HCT116 (cell line): ENCODE measurements around the gene ZBTB20. TPM values are rescaled to one million over a fixed set of nuclear protein-coding genes. Genes with fewer than 3 reads are reported as not detected.
A peak's percentile ranks its signal among the peaks of the same experiment; 100 is the strongest.

ENCODE experiments used
- ATAC-seq: fragments of 200-7000 bp; cut with Tn5 transposase; 2 replicates; pipeline ENCODE4 v1.9.1; 2020; ENCODE audit warnings: mild to moderate bottlenecking, moderate library complexity
- BruUV-seq: library from RNA; stranded (reverse); fragments of 400-500 nt; replicated peaks from 2 replicates; lab custom pipeline; 2021; lab: Mats Ljungman, UMichigan
- CTCF ChIA-PET: fragments of 300-600 bp; sonication (Branson Sonifier 250); formaldehyde crosslinking; loops from one replicate; lab custom pipeline; 2021; ENCODE audit warnings: antibody characterized with exemption; lab: Charles Lee
- POLR2A ChIA-PET: fragments of 300-600, 350-600 bp; sonication (Branson Sonifier 250); formaldehyde crosslinking; loops from one replicate; lab custom pipeline; 2021; ENCODE audit warnings: antibody characterized with exemption; lab: Charles Lee
- RAD21 ChIA-PET, 2 experiments: fragments of 300-600 bp; sonication (Branson Sonifier 250); formaldehyde crosslinking; loops; one replicate each; lab custom pipeline; 2023; ENCODE audit warnings: low total read pairs in 2 of 2; ENCODE audit not compliant: uncharacterized antibody in 2 of 2, unreplicated experiment in 2 of 2, low non-redundant PET in 1 of 2; lab: Charles Lee
- DNase-seq: peaks from one replicate; pipeline ENCODE4 v3.0.0-alpha.2; 2010; ENCODE audit warnings: low read depth, low spot score
- H2AFZ ChIP-seq: fragments of 200-600 bp; shearing (Covaris generic), sonication (generic); 2 replicates; pipeline ENCODE4 v1.6.1; 2017; ENCODE audit warnings: low read depth, mixed run types, mixed read lengths, antibody characterized with exemption, low read length; ENCODE audit not compliant: poor library complexity, severe bottlenecking
- H3K27ac ChIP-seq: 2 replicates; pipeline ENCODE4 v1.5.1; 2012; ENCODE audit warnings: low read depth, low read length
- H3K27me3 ChIP-seq: fragments of 200-600 bp; sonication (generic); 2 replicates; pipeline ENCODE4 v1.6.1; 2016; ENCODE audit warnings: mixed run types, low read length, mixed read lengths; ENCODE audit not compliant: insufficient read depth
- H3K36me3 ChIP-seq, 2 experiments: fragments of 200-500 bp in 1 of 2; fragments of 200-600 bp in 1 of 2; sonication (Bioruptor generic) in 1 of 2; sonication (generic) in 1 of 2; 2 replicates each; pipeline versions ENCODE4 v1.5.1 to v1.6.1; 2014 to 2016; ENCODE audit warnings: low read length in 2 of 2, inconsistent platforms in 1 of 2, mixed read lengths in 1 of 2, mixed run types in 1 of 2; ENCODE audit not compliant: insufficient read depth in 2 of 2, control insufficient read depth in 1 of 2
- H3K4me1 ChIP-seq, 2 experiments: fragments of 200-600 bp in 1 of 2; sonication (generic) in 1 of 2; 2 replicates each; pipeline versions ENCODE4 v1.5.1 to v1.6.1; 2012 to 2017; ENCODE audit warnings: low read length in 2 of 2, inconsistent platforms in 1 of 2, mild to moderate bottlenecking in 1 of 2, mixed read lengths in 1 of 2, mixed run types in 1 of 2, moderate library complexity in 1 of 2; ENCODE audit not compliant: insufficient read depth in 2 of 2, control insufficient read depth in 1 of 2
- H3K4me2 ChIP-seq: fragments of 200-600 bp; sonication (generic); 2 replicates; pipeline ENCODE4 v1.6.1; 2017; ENCODE audit warnings: mixed run types, low read length, mixed read lengths
- H3K4me3 ChIP-seq, 2 experiments: fragments of 200-600 bp in 1 of 2; sonication (generic) in 1 of 2; replicated peaks in 1 of 2; 2 replicates each; pipeline ENCODE4 v1.5.1; 2011 to 2016; ENCODE audit warnings: low read length in 2 of 2, control low read depth in 1 of 2, low read depth in 1 of 2, mild to moderate bottlenecking in 1 of 2, mixed read lengths in 1 of 2, mixed run types in 1 of 2
- H3K79me2 ChIP-seq: fragments of 200-600 bp; sonication (generic); 2 replicates; pipeline ENCODE4 v1.6.1; 2017; ENCODE audit warnings: mild to moderate bottlenecking, mixed run types, low read length, moderate library complexity, mixed read lengths; ENCODE audit not compliant: insufficient read depth
- H3K9ac ChIP-seq: fragments of 200-600 bp; sonication (generic); 2 replicates; pipeline ENCODE4 v1.6.1; 2016; ENCODE audit warnings: low read length, mixed read lengths
- H3K9me2 ChIP-seq: fragments of 200-600 bp; sonication (generic), shearing (Covaris generic); 2 replicates; pipeline ENCODE4 v1.6.1; 2017; ENCODE audit warnings: mixed run types, mild to moderate bottlenecking, moderate library complexity; ENCODE audit not compliant: insufficient read depth
- H3K9me3 ChIP-seq, 2 experiments: fragments of 200-500 bp in 1 of 2; fragments of 200-600 bp in 1 of 2; sonication (Bioruptor generic) in 1 of 2; sonication (generic) in 1 of 2; 2 replicates each; pipeline ENCODE4 v1.6.1; 2014 to 2017; ENCODE audit warnings: low read length in 2 of 2, mixed read lengths in 2 of 2, inconsistent platforms in 1 of 2, low read depth in 1 of 2, mild to moderate bottlenecking in 1 of 2, mixed run types in 1 of 2, moderate library complexity in 1 of 2; ENCODE audit not compliant: control insufficient read depth in 1 of 2, insufficient read depth in 1 of 2
- H4K20me1 ChIP-seq: fragments of 200-600 bp; sonication (generic), shearing (Covaris generic); 2 replicates; pipeline ENCODE4 v1.6.1; 2017; ENCODE audit warnings: mixed run types, mild to moderate bottlenecking, moderate library complexity; ENCODE audit not compliant: insufficient read depth
- CTCF ChIP-seq, 3 experiments: fragments of 200-600 bp in 1 of 3; sonication (generic) in 1 of 3; IDR thresholded peaks in 2 of 3; conservative IDR thresholded peaks in 1 of 3; 2 replicates each; pipeline ENCODE4 v1.5.1; 2012 to 2017; ENCODE audit warnings: low read depth in 2 of 3, low read length in 2 of 3, antibody characterized with exemption in 1 of 3, borderline replicate concordance in 1 of 3, control low read depth in 1 of 3, mild to moderate bottlenecking in 1 of 3, mixed read lengths in 1 of 3, mixed run types in 1 of 3, moderate library complexity in 1 of 3; ENCODE audit not compliant: insufficient read depth in 1 of 3
- ELF1 ChIP-seq: IDR thresholded peaks from 2 replicates; pipeline ENCODE4 v1.6.1; 2012; ENCODE audit warnings: low read depth, borderline replicate concordance
- EZH2 ChIP-seq: fragments of 200-600 bp; sonication (generic); IDR thresholded peaks from 2 replicates; pipeline ENCODE4 v1.6.1; 2017; ENCODE audit warnings: antibody characterized with exemption, mixed run types
- FOSL1 ChIP-seq: IDR thresholded peaks from 2 replicates; pipeline ENCODE4 v1.6.1; 2012; ENCODE audit warnings: low read depth
- JUND ChIP-seq: IDR thresholded peaks from 2 replicates; pipeline ENCODE4 v1.6.1; 2012
- POLR2A ChIP-seq: IDR thresholded peaks from 2 replicates; pipeline ENCODE4 v1.7.0; 2011; ENCODE audit warnings: borderline replicate concordance; ENCODE audit not compliant: insufficient read depth, insufficient read length; ENCODE audit errors: extremely low read depth
- RAD21 ChIP-seq: IDR thresholded peaks from 2 replicates; pipeline ENCODE4 v1.6.1; 2012; ENCODE audit warnings: low read depth, mild to moderate bottlenecking
- REST ChIP-seq: IDR thresholded peaks from 2 replicates; pipeline ENCODE4 v1.6.1; 2012; ENCODE audit warnings: low read depth
- SP1 ChIP-seq: IDR thresholded peaks from 2 replicates; pipeline ENCODE4 v1.6.1; 2012; ENCODE audit warnings: low read depth
- TCF7L2 ChIP-seq: IDR thresholded peaks from 2 replicates; pipeline ENCODE4 v1.7.0; 2011; ENCODE audit warnings: borderline replicate concordance, inconsistent platforms; ENCODE audit not compliant: insufficient read depth, insufficient read length; ENCODE audit errors: extremely low read depth
- intact Hi-C: fragments of 100-400 bp; cut with micrococcal nuclease; formaldehyde crosslinking; loops from 2 replicates; pipeline ENCODE4 v1.10.0; 2022
- total RNA-seq: library from RNA; stranded (reverse); gene quantifications from one replicate; pipeline ENCODE4 v1.2.1, GENCODE V29; 2021; ENCODE audit not compliant: unreplicated experiment

ZBTB20 gene
- total RNA-seq, 1 experiment from 2014 or later = 42.1 TPM

DNA sequence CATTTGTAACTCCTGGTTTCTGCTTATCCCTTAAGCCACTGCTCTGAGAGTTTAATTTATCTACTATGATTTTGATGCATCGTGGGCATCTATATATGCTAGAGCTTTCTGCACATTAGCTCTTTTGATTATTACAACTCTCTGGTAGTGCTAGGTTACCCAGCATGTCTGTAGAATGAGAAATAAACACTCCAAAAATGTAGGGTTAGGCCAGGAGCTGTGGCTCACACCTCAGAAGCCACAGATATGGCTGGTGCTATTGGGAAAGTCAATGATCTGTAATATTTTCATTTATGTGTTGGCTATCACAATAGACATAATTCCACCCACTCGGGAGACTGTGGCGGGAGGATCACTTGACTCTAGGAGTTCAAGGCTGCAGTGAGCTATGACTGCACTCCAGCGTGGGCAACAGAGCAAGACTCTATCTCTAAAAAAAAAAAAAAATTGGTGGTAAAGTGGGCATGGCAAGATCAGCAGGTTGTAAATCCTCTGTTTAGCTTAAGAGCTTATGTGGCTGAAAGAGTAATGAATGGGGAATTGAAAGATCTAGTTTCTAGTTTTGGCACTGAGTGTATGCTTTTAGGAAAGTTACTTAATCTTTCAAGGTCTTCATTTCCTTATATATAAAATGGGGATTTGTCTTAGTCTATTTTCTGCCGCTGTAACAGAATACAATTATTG is 847.0 kb downstream of the ZBTB20 start:
- no peak for TF ChIP-seq ELF1
- TF ChIP-seq JUND = no peak
- no peak for TF ChIP-seq POLR2A
- TF ChIP-seq TCF7L2 = no peak
- no peak for TF ChIP-seq FOSL1
- no peak overlapping the region for H3K4me3 ChIP-seq
- no peaks in the 10 kb centered on the region for H3K79me2 ChIP-seq
- no peaks in the 10 kb centered on the region for H3K4me1 ChIP-seq
- ChIA-PET RAD21 (interaction anchor here (0.6 to 0.8 kb wide), 2 partner anchors 22 to 119 kb away, joined by 3 read pairs; no protein-coding TSS in a partner anchor), POLR2A (no interaction called here), CTCF (interaction anchor here (1.5 kb wide), 1 partner anchor 9 kb away, joined by 13 read pairs; no protein-coding TSS in a partner anchor)
- no peak overlapping the region for H3K9ac ChIP-seq
- no peak overlapping the region for H2AFZ ChIP-seq
- no peaks in the 10 kb centered on the region for H3K27me3 ChIP-seq
- H3K36me3 ChIP-seq = no peaks in the 10 kb centered on the region
- no peak for ATAC-seq
- DNase-seq = no peak
- H3K9me3 ChIP-seq = no peaks in the 10 kb centered on the region
- no TSS peak for BruUV-seq
- no peak overlapping the region for H3K27ac ChIP-seq
- no peaks in the 10 kb centered on the region for H3K9me2 ChIP-seq
- H3K4me2 ChIP-seq = no peak overlapping the region
- intact Hi-C loops = no loop called here
- H4K20me1 ChIP-seq = no peaks in the 10 kb centered on the region

GRCh38 chr3:114299421-114299820 is 847.7 kb downstream of the ZBTB20 start:
- ChIA-PET POLR2A (no interaction called here), CTCF (interaction anchor here (0.6 to 1.5 kb wide), 3 partner anchors 9 to 14 kb away, joined by 3 to 13 read pairs (median 3); no protein-coding TSS in a partner anchor)
- H3K4me3 ChIP-seq = no peak overlapping the region

More at GRCh38 chr3:114299421-114299820, 847.7 kb downstream of the ZBTB20 start:
- Histone ChIP-seq H3K79me2 (no peaks in the 10 kb centered on the region), H4K20me1 (no peaks in the 10 kb centered on the region), H3K9ac (no peak overlapping the region), H3K36me3 (no peaks in the 10 kb centered on the region), H3K9me2 (no peaks in the 10 kb centered on the region), H3K9me3 (no peaks in the 10 kb centered on the region), H3K4me1 (no peaks in the 10 kb centered on the region), H3K4me2 (no peak overlapping the region), H3K27ac (no peak overlapping the region), H3K27me3 (no peaks in the 10 kb centered on the region), H2AFZ (no peak overlapping the region)
- BruUV-seq = no TSS peak
- intact Hi-C loops = no loop called here
- DNase-seq (peak; percentile 37), ATAC-seq (peak; percentile 96)
- RAD21 ChIA-PET = interaction anchor here (0.6 to 0.8 kb wide), 2 partner anchors 22 to 119 kb away, joined by 3 read pairs; no protein-coding TSS in a partner anchor
- TF ChIP-seq EZH2 (no peak), RAD21 (peak; percentile 55), REST (no peak), CTCF (IDR thresholded peaks at IDR 0.05 in 2 of 3, conservative IDR thresholded peaks at IDR 0.05 in 1 of 3; ENCODE audit: borderline replicate concordance in 1 of 3, insufficient read depth in 1 of 3, low read depth in 2 of 3, low read length in 2 of 3) (peak; percentile 34 to 77 (median 65); a peak in 5 of 6 replicates), SP1 (no peak)
